Heart left ventricle (tissue), 16 donors: ENCODE measurements around the gene TMEM121B. TPM values are rescaled to one million over a fixed set of nuclear protein-coding genes. Genes with fewer than 3 reads are reported as not detected.
A peak's percentile ranks its signal among the peaks of the same experiment; 100 is the strongest.

Experiments
- ATAC-seq, 4 donors: fragments of 200-7000 bp; cut with Tn5 transposase; one replicate each; pipeline ENCODE4 v1.9.1; 2020 to 2022; ENCODE audit warnings: moderate library complexity in 4 of 4, mild to moderate bottlenecking in 3 of 4, moderate number of reproducible peaks in 1 of 4
- DNase-seq, 5 donors: peaks; one replicate each; pipeline ENCODE4 v3.0.0-alpha.2; 2020
- H3K27ac ChIP-seq, 12 donors: fragments of 200-600 bp; sonication (generic) in 4 of 12; one replicate each; pipeline versions ENCODE4 v1.5.0 to v1.8.0; 2016 to 2022; ENCODE audit warnings: mild to moderate bottlenecking in 2 of 12
- H3K27me3 ChIP-seq, 9 donors: fragments of 200-600 bp; sonication (generic) in 2 of 9; one replicate each; pipeline versions ENCODE4 v1.5.1 to v1.8.0; 2016 to 2022; ENCODE audit warnings: mild to moderate bottlenecking in 3 of 9
- H3K36me3 ChIP-seq, 9 donors: fragments of 200-600 bp; sonication (generic) in 2 of 9; one replicate each; pipeline versions ENCODE4 v1.5.0 to v1.8.0; 2018 to 2022; ENCODE audit warnings: mild to moderate bottlenecking in 2 of 9
- H3K4me1 ChIP-seq, 12 donors: fragments of 200-600 bp; sonication (generic) in 4 of 12; one replicate each; pipeline versions ENCODE4 v1.5.0 to v1.8.0; 2016 to 2022; ENCODE audit warnings: mild to moderate bottlenecking in 3 of 12
- H3K4me3 ChIP-seq, 12 donors: fragments of 200-600 bp; sonication (generic) in 4 of 12; one replicate each; pipeline versions ENCODE4 v1.5.0 to v1.8.0; 2017 to 2022; ENCODE audit warnings: mild to moderate bottlenecking in 9 of 12, moderate library complexity in 4 of 12
- H3K9me3 ChIP-seq, 12 donors: fragments of 200-600 bp; sonication (generic) in 4 of 12; one replicate each; pipeline versions ENCODE4 v1.5.0 to v1.8.0; 2016 to 2022; ENCODE audit warnings: mild to moderate bottlenecking in 1 of 12
- CTCF ChIP-seq, 12 donors: fragments of 200-600 bp; sonication (generic) in 4 of 12; IDR thresholded peaks; one replicate each; pipeline versions ENCODE4 v1.5.0 to v1.8.0; 2018 to 2022; ENCODE audit warnings: antibody characterized with exemption in 12 of 12, mild to moderate bottlenecking in 5 of 12
- POLR2A ChIP-seq, 2 donors: fragments of 450-650 bp; IDR thresholded peaks; one replicate each; pipeline ENCODE4 v1.6.1; 2017; ENCODE audit warnings: antibody characterized with exemption in 2 of 2, mild to moderate bottlenecking in 2 of 2, moderate library complexity in 2 of 2
- WGBS, 4 donors: extraction: QIAGEN DNeasy Blood & Tissue Kit in 2 of 4; methylation state at CpG; one replicate each; pipeline versions ENCODE4 v1.1.5 to v1.1.7; 2013 to 2018; 5-methylcytosine and 5-hydroxymethylcytosine counted together
- intact Hi-C, 10 donors: fragments of 100-400 bp; cut with DNase I; formaldehyde crosslinking; loops; one replicate each; pipeline versions ENCODE4 v1.11.1 to v1.14.2; 2022
- long read RNA-seq, 3 donors: library from polyadenylated mRNA; unstranded; transcript quantifications; one replicate each; pipeline ENCODE4 v2.0.0, GENCODE V29; 2020 to 2021
- polyA plus RNA-seq, 2 donors: library from polyadenylated mRNA; stranded (reverse); fragments of 200-250 nt; gene quantifications; one replicate each; pipeline ENCODE4 v1.2.3, GENCODE V29; 2013
- total RNA-seq, 9 donors: library from RNA; depleted of rRNA in 2 of 9; stranded (reverse); fragments of >200 nt in 2 of 9; fragmentation: NEBNext Ultra II Directional in 3 of 9; extraction: Animal tissue kit (Norgen Biotek cat#: 25700) in 3 of 9; gene quantifications; one replicate each; pipeline versions ENCODE4 v1.1.0 to v1.2.4, GENCODE V29; 2016 to 2023
- donor health status: ischemic (EF 13 %, LVEDD 7.1; RV severe dilation, severe dysfunction).
- donor health status: healthy with polysubstance abuse.
- donor health status: DM: no; HTN: yes; CAD: no.
- donor health status: DM: no; HTN: no; CAD: no.
- donor health status: ischemic (EF 25% LVEDD 6.9; RV normal size, moderate dysfunction).
- donor health status: ischemic (EF 25% LVEDD 5.7; RV mildly dilated, moderate dysfunction).
- donor health status: healthy.
- donor health status: DM: yes; HTN: yes; CAD: no.
- donor health status: ischemic (EF 35%, LVEDD 5.7; RV mildly dilated, moderate dysfunction).
- donor health status: nonischemic (EF 11% LVEDD 7.7; RV severe dilation, severe dysfunction).
- donor health status: DM: yes; HTN: yes; CAD: no.
- donor health status: PGD.
- donor health status: ischemic (EF 29% LVEDD 5.4; RV normal size, mild dysfunction).
- donor health status: nonischemic (EF 23%, LVEDD 6.1; RV moderate dilation, normal function).

Gene TMEM121B
- total RNA-seq = 1 to 10 TPM; 1.1 to 3.3 (median 1.8) TPM
- 1 to 10 TPM in 1 of 2 donors, under 1 TPM in 1; 0.49 to 1.2 TPM for polyA plus RNA-seq
- long read RNA-seq, donor 1, full-length matches to known transcripts = 3 of 3 reads
- long read RNA-seq, donor 1, partial matches to known transcripts = 0 of 3 reads
- long read RNA-seq, donor 1, other reads (novel, unspliced or antisense) = 0 of 3 reads
- long read RNA-seq, donor 2, full-length matches to known transcripts = 5 of 5 reads
- long read RNA-seq, donor 2, partial matches to known transcripts = 0 of 5 reads
- long read RNA-seq, donor 2, other reads (novel, unspliced or antisense) = 0 of 5 reads
- long read RNA-seq, donor 3 = 0 reads

GRCh38 chr22:17121233-17122195, at the start of gene TMEM121B:
TSS of gene TMEM121B (minus strand) at chr22:17121360. CDS start at chr22:17121127, 233 bp downstream.
- Histone ChIP-seq H3K9me3 (no peaks in the 10 kb centered on the region), H3K36me3 (no peaks in the 10 kb centered on the region), H3K27me3 (peaks cover 0 to 13% (median 0%) of the 10 kb centered on the region in 9 donors), H3K4me1 (peaks cover 0 to 48% (median 19%) of the 10 kb centered on the region in 12 donors), H3K27ac (peak within 1 kb of the TSS; percentile 46 to 87 (median 64)), H3K4me3 (peak within 1 kb of the TSS; percentile 55 to 79 (median 65))
- ATAC-seq (peak; percentile 47 to 88 (median 84)), DNase-seq (peak; percentile 83 to 91 (median 89))
- no peak for TF ChIP-seq POLR2A (IDR thresholded peaks at IDR 0.05)
- TF ChIP-seq CTCF (IDR thresholded peaks at IDR 0.05) = no peak
- whole genome bisulfite sequencing, 4 donors = 6 to 10% (median 8%) methylated on average over 50 to 69 of the region's 69 CpGs
- intact Hi-C loops = loop anchor here in 4 of 10 donors (1.0 to 5.0 kb wide), 6 partner anchors 10 to 51 kb away; partner anchors contain the start of gene HDHD5 (in 2 of the 4)

GRCh38 chr22:17167486-17167885, 46.3 kb upstream of the TMEM121B start:
- Histone ChIP-seq H3K27me3 (no peaks in the 10 kb centered on the region), H3K36me3 (no peaks in the 10 kb centered on the region), H3K4me3 (no peak overlapping the region), H3K4me1 (peaks cover 0 to 27% (median 13%) of the 10 kb centered on the region in 12 donors), H3K9me3 (no peaks in the 10 kb centered on the region), H3K27ac (peak overlapping the region in 9 of 12 donors; percentile 4 to 70 (median 54))
- intact Hi-C loops = loop anchor here in 2 of 10 donors (5.0 kb wide), 3 partner anchors 45 to 90 kb away; partner anchors contain the start of gene TMEM121B (in 1 of the 2)
- peak; percentile 70 to 86 (median 78) for DNase-seq
- TF ChIP-seq POLR2A (IDR thresholded peaks at IDR 0.05) (no peak), CTCF (IDR thresholded peaks at IDR 0.05) (no peak)
- peak; percentile 23 to 64 (median 32) for ATAC-seq
- 17 to 33% (median 28%) methylated on average over 7 of the region's 7 CpGs for WGBS, 4 donors

- peaks cover 0 to 23% (median 7%) of the 10 kb centered on the region in 12 donors for H3K4me1 ChIP-seq
- intact Hi-C loops = loop anchor here in 2 of 10 donors (5.0 kb wide), 3 partner anchors 42 to 87 kb away; partner anchors contain the start of gene TMEM121B (in 1 of the 2)
- no peak overlapping the region for H3K27ac ChIP-seq
- 81 to 90% (median 89%) methylated on average over 3 of the region's 3 CpGs for WGBS, 4 donors
- no peak overlapping the region for H3K4me3 ChIP-seq
- no peaks in the 10 kb centered on the region for H3K9me3 ChIP-seq
- DNase-seq (no peak), ATAC-seq (no peak)
- no peaks in the 10 kb centered on the region for H3K27me3 ChIP-seq
- TF ChIP-seq CTCF (IDR thresholded peaks at IDR 0.05) (peak in 1 of 12 donors; percentile 12), POLR2A (IDR thresholded peaks at IDR 0.05) (no peak)
- H3K36me3 ChIP-seq = no peaks in the 10 kb centered on the region
Measured at GRCh38 chr22:17164392-17165024, 43.3 kb upstream of the TMEM121B start.
